ENCODE data around the gene S100A7A.

S100A7A gene

GRCh38 chr1:153420306-153420705 lies 4.0 kb downstream of the S100A7A start:
- TF ChIP-seq, protein P1, sequence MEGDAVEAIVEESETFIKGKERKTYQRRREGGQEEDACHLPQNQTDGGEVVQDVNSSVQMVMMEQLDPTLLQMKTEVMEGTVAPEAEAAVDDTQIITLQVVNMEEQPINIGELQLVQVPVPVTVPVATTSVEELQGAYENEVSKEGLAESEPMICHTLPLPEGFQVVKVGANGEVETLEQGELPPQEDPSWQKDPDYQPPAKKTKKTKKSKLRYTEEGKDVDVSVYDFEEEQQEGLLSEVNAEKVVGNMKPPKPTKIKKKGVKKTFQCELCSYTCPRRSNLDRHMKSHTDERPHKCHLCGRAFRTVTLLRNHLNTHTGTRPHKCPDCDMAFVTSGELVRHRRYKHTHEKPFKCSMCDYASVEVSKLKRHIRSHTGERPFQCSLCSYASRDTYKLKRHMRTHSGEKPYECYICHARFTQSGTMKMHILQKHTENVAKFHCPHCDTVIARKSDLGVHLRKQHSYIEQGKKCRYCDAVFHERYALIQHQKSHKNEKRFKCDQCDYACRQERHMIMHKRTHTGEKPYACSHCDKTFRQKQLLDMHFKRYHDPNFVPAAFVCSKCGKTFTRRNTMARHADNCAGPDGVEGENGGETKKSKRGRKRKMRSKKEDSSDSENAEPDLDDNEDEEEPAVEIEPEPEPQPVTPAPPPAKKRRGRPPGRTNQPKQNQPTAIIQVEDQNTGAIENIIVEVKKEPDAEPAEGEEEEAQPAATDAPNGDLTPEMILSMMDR (IDR thresholded peaks at IDR 0.05; ENCODE audit: control insufficient read depth, insufficient read depth, low read depth, low read length, missing control alignments), result no peak
- DNase-seq (ENCODE audit: low read depth), result no peak
- H3K4me3 ChIP-seq (ENCODE audit: control insufficient read depth, low read depth, low read length), result no peak overlapping the region

- no peak overlapping the region for H3K4me3 ChIP-seq (ENCODE audit: control insufficient read depth, low read depth, low read length)
- peak; percentile 13 for DNase-seq (ENCODE audit: low read depth)
- TF ChIP-seq, protein P1 (IDR thresholded peaks at IDR 0.05; ENCODE audit: control insufficient read depth, insufficient read depth, low read depth, low read length, missing control alignments), result no peak
These were observed 6.2 kb downstream of the S100A7A start for GRCh38 chr1:153422450-153423068.

DNA sequence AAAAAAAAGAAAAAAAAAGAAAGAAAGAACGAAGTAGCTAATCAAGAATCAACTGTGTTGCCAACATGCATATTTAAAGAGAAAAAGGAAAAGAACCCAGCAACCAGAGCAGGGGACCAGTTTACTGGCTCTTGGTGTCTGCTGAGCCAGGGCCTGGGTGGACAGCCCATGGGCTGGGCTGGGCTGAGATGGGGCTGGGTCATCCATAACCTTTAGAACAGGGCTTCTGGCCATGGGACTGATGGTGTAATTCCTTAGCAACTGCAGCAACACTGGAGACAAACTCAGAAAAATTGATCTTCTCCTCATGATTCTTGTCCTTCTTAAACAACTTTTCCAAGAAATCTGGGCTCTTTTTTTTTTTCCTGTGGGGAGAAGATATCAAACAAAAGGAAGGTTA lies 10.5 kb downstream of the S100A7A start:
- no peak overlapping the region for H3K4me3 ChIP-seq (ENCODE audit: control insufficient read depth, low read depth, low read length)
- TF ChIP-seq, protein P1 (IDR thresholded peaks at IDR 0.05; ENCODE audit: control insufficient read depth, insufficient read depth, low read depth, low read length, missing control alignments), result no peak
- no peak for DNase-seq (ENCODE audit: low read depth)

- TF ChIP-seq, protein P1 (IDR thresholded peaks at IDR 0.05; ENCODE audit: control insufficient read depth, insufficient read depth, low read depth, low read length, missing control alignments), result no peak
- no peak overlapping the region for H3K4me3 ChIP-seq (ENCODE audit: control insufficient read depth, low read depth, low read length)
- DNase-seq (ENCODE audit: low read depth), result no peak
These were observed 11.8 kb downstream of the S100A7A start for GRCh38 chr1:153428073-153428638.

DNA sequence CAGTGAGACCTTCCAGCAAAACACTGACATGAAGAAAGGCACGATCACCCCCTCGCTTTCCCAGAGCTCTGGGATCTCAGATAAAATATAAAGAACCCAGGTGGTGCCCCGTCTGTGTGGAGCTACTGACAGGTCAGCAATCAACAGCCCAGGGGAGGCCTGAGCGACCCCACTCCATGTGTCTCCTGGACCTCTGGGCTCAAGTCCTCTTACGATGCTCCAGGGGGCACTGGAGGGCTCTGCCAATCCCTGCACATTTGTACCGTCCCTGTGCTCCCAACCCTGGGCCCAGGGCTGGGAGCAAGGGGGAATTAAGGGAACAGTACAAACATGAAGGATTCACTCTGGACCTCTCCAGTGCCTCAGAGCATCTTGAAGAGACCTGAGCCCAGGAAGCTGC lies 12.5 kb downstream of the S100A7A start:
- TF ChIP-seq, protein P1 (IDR thresholded peaks at IDR 0.05; ENCODE audit: control insufficient read depth, insufficient read depth, low read depth, low read length, missing control alignments), result no peak

GRCh38 chr1:153429266-153430165 lies 13.2 kb downstream of the S100A7A start:
- DNase-seq (ENCODE audit: low read depth), result no peak
- no peak overlapping the region for H3K4me3 ChIP-seq (ENCODE audit: control insufficient read depth, low read depth, low read length)
- TF ChIP-seq, protein P1 (IDR thresholded peaks at IDR 0.05; ENCODE audit: control insufficient read depth, insufficient read depth, low read depth, low read length, missing control alignments), result no peak

More for the DNA sequence above, 12.5 kb downstream of the S100A7A start:
- H3K4me3 ChIP-seq (ENCODE audit: control insufficient read depth, low read depth, low read length), result no peak overlapping the region
- DNase-seq (ENCODE audit: low read depth), result no peak
